NCI-H2029 (cell line): ENCODE measurements around the gene PPID.
"Not testable (repeated sequence)": the region's sequence is repeated elsewhere in the genome, so short reads cannot be mapped to it uniquely, and the experiment has no call there.

Source experiments
- DNase-seq: peaks from one replicate; lab custom pipeline; 2025; lab: John Stamatoyannopoulos, UW

Gene PPID

GRCh38 chr4:158722917-158723793 lies at the start of gene PPID:
Gene PPID (minus strand): TSS chr4:158723396. CDS start chr4:158723288, 108 bp downstream.
- peak; percentile 66 for DNase-seq

DNA sequence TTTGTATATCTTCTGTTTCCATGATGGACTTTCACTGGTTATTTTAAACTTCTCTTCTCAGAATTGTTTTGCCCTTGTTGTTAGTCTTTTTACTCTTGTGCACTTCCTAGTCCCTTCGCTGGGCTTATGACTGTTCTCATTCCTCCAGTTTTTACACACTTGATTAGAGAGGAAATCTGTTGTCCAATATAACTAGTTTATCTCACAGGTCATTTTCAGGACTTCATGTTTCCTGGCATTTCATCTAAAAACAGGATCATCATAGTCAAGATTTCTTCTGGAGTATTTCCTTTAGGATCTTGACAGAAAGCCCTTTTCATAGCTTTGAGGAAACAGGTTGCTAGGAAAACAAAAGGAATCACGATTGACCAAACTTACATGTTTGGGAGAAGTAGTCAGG lies 48.6 kb upstream of the PPID start:
- no peak for DNase-seq

- no peak for DNase-seq
These were observed 47.5 kb upstream of the PPID start for GRCh38 chr4:158770671-158771070.

- DNase-seq, result no peak
These were observed 46.2 kb upstream of the PPID start for GRCh38 chr4:158769175-158769921.

GRCh38 chr4:158768555-158769174 lies 45.5 kb upstream of the PPID start, which contains the start of gene FNIP2:
Gene FNIP2 (plus strand): TSS chr4:158769026. CDS start chr4:158769213, 187 bp downstream.
- DNase-seq, result peak; percentile 51

DNA sequence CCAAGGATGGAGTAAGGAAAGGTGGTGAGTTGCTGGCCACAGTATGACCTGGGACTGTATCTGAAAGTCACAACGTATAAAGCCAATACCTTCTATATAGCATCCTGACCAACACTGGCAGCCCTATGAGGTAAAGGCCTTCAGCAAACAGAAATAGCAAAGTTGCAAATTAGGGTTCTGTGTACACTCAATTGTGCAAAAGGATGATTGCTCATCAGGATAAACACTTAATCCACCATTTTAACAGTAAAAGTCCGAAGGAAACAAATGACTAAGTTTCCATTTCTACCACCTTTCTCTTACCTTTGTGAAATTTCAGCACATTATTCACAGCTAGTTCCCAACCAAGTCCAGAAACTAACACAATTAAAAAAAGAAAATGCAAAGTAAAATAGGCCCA lies 44.3 kb upstream of the PPID start:
- no peak for DNase-seq

DNA sequence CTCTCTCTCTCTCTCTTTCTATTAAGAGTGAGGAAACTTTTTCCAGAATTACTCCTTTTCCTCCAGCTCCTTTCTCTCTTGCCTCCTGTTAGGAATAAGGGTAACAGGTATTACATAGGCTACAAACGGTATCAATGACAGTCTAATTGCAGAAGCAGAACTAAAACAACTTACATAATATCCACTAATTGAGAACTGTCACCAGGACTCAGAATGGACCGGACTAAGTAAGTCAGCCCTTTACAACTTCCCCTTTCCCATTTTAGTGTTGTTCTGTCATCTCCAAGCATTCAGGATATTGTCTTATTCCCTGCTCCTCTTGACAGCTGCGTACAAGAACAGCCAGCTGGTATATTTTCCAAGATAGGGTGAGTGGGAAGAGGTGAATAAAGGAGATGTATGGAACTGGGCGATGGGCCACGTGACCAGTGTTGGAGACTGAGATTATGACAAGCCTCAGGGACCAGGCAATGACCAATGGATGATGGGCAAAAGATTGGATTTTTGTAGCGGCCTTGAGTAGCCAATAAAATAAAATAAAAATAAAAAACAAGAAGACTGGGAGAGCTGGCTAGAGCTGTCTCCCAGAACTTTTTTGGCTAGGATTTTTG lies 43.3 kb upstream of the PPID start:
- DNase-seq, result no peak

DNA sequence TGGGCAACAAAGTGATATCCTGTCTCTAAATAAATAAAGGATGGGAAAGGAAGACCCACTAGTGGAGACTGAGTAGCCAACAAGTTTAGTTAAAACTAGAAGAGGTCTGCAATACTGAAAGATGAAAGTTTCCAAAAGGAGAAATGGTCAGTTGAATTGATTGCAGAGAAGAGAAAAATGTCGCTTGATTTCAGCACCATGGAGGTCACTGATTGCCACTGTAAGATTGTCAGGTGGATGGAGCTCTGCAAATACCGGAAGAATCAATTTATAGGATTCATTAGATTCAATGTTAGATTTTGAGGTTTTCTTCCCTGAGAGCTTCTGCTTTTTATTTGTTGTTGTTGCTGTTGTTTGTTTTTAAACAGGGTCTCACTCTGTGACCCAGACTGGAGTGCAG lies 40.3 kb upstream of the PPID start:
- no peak for DNase-seq

DNA sequence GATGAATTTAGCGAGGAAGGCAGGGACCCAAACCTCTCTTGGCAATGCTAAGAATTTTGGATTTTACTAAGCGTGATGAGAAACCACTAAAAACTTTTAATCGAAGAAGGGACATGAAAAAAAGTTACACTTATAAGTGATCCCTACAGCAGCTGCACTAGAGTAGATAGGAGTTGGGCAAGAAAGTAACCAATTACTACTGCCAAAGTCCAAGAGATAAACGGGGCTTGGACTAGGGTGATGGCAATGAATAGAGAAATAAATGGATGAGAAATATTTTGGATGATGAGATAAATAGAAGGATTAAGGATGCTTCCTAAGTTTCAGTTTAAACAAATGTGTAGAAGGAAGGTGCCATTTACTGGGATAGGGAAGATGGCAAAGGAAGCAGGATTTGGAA lies 39.4 kb upstream of the PPID start:
- no peak for DNase-seq

DNA sequence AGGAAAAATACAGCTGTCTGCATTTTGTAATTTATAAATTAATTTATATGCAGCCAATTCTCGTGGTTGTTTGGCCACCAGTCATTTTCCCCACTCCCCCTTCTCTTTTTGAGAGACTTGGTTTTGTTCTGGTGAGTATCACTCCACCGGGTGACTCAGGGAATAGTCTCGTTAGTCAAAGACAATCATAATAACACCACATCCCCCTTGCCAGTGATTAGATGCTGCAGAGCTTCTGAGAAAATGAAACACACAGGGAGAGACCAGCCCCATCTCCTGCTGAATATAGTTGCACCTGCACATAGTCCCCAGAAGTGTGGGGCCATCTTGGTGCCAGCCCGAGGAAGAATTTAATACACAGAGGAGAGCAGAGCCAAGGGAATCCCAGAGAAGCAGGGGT lies 37.7 kb upstream of the PPID start:
- DNase-seq, result no peak

GRCh38 chr4:158759539-158759938 lies 36.3 kb upstream of the PPID start:
- not testable (repeated sequence) for DNase-seq

GRCh38 chr4:158758703-158759102 lies 35.5 kb upstream of the PPID start:
- DNase-seq, result no peak

DNA sequence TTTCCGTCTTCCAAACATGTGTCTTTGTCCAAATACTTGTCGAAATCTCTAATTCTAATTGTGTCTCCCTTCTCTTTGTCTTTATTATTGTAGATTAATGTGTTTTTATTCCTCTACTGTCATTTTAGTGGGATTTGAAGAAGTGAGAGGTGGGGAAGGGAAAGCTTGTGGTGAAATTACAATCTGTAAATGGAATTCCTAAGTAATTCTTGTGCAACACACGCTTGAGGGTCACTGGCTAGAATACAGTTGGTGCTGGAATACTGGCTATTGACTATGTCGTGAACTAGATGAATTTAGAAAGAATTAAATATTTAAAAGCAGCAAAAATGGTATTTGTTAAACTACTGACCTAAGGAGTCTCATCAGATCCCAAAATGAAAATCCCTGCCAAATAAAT lies 34.9 kb upstream of the PPID start:
- DNase-seq, result no peak

- DNase-seq, result no peak
These were observed 33.4 kb upstream of the PPID start for GRCh38 chr4:158756588-158756987.

DNA sequence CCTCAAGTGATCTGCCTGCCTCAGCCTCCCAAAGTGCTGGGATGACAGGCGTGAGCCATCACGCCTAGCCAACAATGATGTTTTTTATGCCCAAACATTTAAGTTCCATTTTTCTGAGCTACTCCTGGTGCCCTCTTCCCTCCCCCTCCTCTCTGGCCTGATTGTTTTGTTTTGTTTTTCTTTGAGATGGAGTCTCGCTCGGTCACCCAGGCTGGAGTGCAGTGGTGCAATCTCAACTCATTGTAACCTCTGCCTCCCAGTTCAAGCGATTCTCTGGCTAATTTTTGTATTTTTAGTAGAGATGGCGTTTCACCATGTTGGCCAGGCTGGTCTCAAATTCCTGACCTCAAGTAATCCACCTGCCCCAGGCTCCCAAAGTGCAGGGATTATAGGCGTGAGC lies 32.6 kb upstream of the PPID start:
- not testable (repeated sequence) for DNase-seq

DNA sequence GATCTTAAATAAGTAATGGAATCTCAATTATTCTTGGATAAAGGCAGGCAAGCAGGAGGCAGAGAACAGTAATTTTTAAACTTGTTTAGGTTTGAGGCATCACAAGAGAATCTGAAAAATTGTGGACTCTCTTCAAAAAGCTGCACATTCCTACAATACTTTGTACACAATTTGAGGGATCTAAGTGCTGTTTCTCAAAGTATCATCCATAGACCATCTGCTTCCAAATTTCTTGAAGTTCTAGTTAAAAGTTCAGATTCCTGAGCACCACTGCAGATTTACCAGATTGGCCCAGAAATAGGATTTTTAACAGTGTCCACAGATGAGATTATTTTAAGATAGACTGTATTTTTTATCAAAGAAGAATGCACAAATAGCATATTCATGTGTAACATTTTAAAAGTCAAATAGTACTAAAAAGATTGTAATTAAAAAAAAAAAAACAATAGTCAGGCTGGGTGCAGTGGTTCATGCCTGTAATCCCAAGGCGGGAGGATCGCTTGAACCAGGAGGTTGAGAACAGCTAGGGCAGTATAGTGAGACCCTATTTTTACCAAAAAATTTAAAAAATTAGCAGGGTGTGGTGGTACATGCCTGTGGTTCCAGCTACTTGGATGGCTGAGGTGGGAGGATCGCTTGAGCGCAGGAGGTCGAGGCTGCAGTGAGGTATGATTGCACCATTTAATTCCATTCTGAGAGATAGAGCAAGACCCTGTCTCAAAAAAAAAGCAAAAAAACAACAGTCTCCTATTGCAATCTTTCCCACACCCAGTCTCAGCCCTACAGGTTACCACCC lies 31.4 kb upstream of the PPID start:
- DNase-seq, result no peak

DNA sequence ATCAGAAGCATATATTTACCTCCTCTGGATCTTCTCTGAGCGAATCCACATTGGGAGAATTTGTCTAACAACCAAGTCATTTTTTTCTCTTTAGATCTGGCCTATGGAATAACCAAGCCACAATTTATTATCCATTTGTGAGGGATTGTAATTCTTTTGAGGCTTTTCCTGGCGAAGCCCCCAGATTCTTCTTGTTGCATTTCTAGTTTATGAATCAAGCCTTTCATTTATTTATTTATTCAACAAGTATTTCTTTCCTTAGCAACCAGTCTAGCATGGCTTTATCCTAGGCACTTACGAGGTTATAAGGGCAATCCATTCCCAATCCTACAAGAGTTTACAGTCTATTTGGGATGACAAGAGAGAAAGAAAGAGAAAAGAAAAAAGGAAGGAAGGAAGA lies 27.2 kb upstream of the PPID start:
- DNase-seq, result no peak

DNA sequence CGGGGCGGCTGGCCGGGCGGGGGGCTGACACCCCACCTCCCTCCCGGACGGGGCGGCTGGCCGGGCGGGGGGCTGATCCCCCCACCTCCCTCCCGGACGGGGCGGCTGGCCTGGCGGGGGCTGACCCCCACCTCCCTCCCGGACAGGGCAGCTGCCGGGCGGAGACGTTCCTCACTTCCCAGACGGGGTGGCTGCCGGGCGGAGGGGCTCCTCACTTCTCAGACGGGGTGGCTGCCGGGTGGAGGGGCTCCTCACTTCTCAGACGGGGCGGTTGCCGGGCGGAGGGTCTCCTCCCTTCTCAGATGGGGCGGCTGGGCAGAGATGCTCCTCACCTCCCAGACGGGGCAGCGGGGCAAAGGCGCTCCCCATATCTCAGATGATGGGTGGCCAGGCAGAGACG lies 23.3 kb upstream of the PPID start:
- DNase-seq, result not testable (repeated sequence)

- no peak for DNase-seq
These were observed 18.3 kb upstream of the PPID start for GRCh38 chr4:158741326-158742021.

DNA sequence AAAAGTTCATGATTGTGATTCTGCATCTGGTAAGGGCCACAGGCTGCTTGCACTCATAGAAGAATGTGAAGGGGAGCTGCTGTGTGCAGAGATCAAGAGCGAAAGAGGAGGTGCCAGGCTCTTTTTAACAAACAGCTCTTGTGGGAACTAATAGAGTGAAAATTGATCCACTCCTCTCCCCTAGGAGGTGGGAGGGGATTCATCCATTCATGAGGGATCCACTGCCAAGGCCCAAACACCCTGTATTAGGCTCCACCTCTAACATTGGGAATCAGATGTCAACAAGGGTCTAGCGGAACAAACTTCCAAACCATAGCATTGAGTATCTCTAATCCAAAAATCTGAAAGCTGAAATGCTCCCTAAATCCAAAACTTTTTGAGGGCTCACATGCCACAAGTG lies 16.4 kb upstream of the PPID start:
- DNase-seq, result no peak

DNA sequence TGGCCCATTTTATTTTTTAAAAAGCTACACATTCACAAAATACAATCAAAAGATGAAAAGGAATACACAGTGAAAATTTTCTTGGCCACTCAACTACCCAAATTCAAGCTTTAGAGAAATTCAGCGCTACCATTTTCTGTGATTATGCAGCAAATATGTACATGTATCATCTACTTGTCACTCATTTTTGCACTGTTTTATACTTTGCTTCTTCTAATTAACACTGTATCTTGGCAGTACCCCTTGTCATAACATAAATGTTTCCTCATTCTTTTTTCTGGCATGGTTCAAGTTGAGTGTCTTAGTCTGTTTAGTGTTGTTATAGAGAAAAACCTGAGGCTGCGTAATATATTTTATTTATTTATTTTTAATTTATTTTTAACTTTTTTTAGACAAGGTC lies 15.7 kb upstream of the PPID start:
- DNase-seq, result no peak
